Keratinocyte (primary cell): ENCODE results near the gene SH2D3C. TPM values are rescaled to one million over a fixed set of nuclear protein-coding genes. Genes with fewer than 3 reads are reported as not detected.
A peak's percentile ranks its signal among the peaks of the same experiment; 100 is the strongest.

ENCODE experiments used
- DNase-seq: peaks from one replicate; pipeline ENCODE4 v3.0.0-alpha.2; 2011; ENCODE audit warnings: low read depth, missing footprints, low spot score
- FAIRE-seq: peaks from 2 replicates; lab custom pipeline; 2011; peaks lifted over from hg19 to GRCh38; lab: Jason Lieb, UNC
- H2AFZ ChIP-seq: 2 replicates; pipeline ENCODE4 v1.6.0; 2012; ENCODE audit warnings: low read length, control low read depth, inconsistent platforms; ENCODE audit not compliant: control insufficient read depth
- H3K27ac ChIP-seq: 2 replicates; pipeline ENCODE4 v1.5.1; 2011; ENCODE audit warnings: low read length; ENCODE audit not compliant: control insufficient read depth, insufficient read depth
- H3K27me3 ChIP-seq: 3 replicates; pipeline ENCODE4 v1.6.0; 2011; ENCODE audit warnings: low read length; ENCODE audit not compliant: control insufficient read depth, insufficient read depth; ENCODE audit errors: extremely low read depth
- H3K36me3 ChIP-seq, 2 experiments: 2 replicates in 1 of 2; 3 replicates in 1 of 2; pipeline ENCODE4 v1.5.1; 2011; ENCODE audit warnings: low read length in 2 of 2, mild to moderate bottlenecking in 1 of 2; ENCODE audit not compliant: control insufficient read depth in 2 of 2, insufficient read depth in 2 of 2; ENCODE audit errors: extremely low read depth in 1 of 2
- H3K4me1 ChIP-seq: 3 replicates; pipeline ENCODE4 v1.5.1; 2011; ENCODE audit warnings: low read length; ENCODE audit not compliant: control insufficient read depth, insufficient read depth; ENCODE audit errors: extremely low read depth
- H3K4me2 ChIP-seq: 3 replicates; pipeline ENCODE4 v1.6.0; 2011; ENCODE audit warnings: low read depth, low read length; ENCODE audit not compliant: control insufficient read depth, insufficient read depth; ENCODE audit errors: extremely low read depth
- H3K4me3 ChIP-seq, 3 experiments: fragments of 200-600 bp in 1 of 3; sonication (generic) in 1 of 3; 2 replicates in 2 of 3; 3 replicates in 1 of 3; pipeline ENCODE4 v1.5.1; 2011 to 2016; ENCODE audit warnings: low read length in 3 of 3, mild to moderate bottlenecking in 3 of 3, control low read depth in 2 of 3, inconsistent platforms in 1 of 3, low read depth in 1 of 3, mixed read lengths in 1 of 3, mixed run types in 1 of 3, moderate library complexity in 1 of 3; ENCODE audit not compliant: control insufficient read depth in 2 of 3, insufficient read depth in 2 of 3; ENCODE audit errors: extremely low read depth in 1 of 3
- H3K79me2 ChIP-seq: 2 replicates; pipeline ENCODE4 v1.6.0; 2012; ENCODE audit warnings: low read length; ENCODE audit not compliant: control insufficient read depth, insufficient read depth
- H3K9ac ChIP-seq: 3 replicates; pipeline ENCODE4 v1.6.0; 2011; ENCODE audit warnings: low read length; ENCODE audit not compliant: control insufficient read depth, insufficient read depth; ENCODE audit errors: extremely low read depth
- H3K9me1 ChIP-seq: 3 replicates; pipeline ENCODE4 v1.6.0; 2011; ENCODE audit warnings: low read length; ENCODE audit not compliant: control insufficient read depth, insufficient read depth; ENCODE audit errors: extremely low read depth
- H3K9me3 ChIP-seq: 2 replicates; pipeline ENCODE4 v1.5.1; 2012; ENCODE audit warnings: low read depth, low read length; ENCODE audit not compliant: control insufficient read depth
- H4K20me1 ChIP-seq: 3 replicates; pipeline ENCODE4 v1.6.0; 2011; ENCODE audit warnings: low read length; ENCODE audit not compliant: control insufficient read depth, insufficient read depth; ENCODE audit errors: extremely low read depth
- EZH2 ChIP-seq: IDR thresholded peaks from one replicate; pipeline ENCODE4 v1.6.1; 2012; ENCODE audit warnings: inconsistent platforms, mild to moderate bottlenecking, low read length, moderate library complexity
- dilution Hi-C: fragments of 300-500 bp; cut with MboI; formaldehyde crosslinking; loops from one replicate; pipeline ENCODE4 v1.7.0; 2020; ENCODE audit warnings: low sequenced_read_pairs; ENCODE audit not compliant: extremely low pct_ligation_motif_present
- polyA plus RNA-seq, 5 experiments: library from polyadenylated mRNA; depleted of rRNA in 3 of 5; stranded (reverse) in 3 of 5; stranded (forward) in 1 of 5; unstranded in 1 of 5; fragments of >200 nt; gene quantifications; 1 replicate in 1 of 5; 2 replicates in 3 of 5; 3 replicates in 1 of 5; pipeline versions ENCODE4 v1.2.1 to v1.2.3, GENCODE V29; 2011 to 2012; ENCODE audit warnings: missing spikeins in 2 of 5, low read depth in 1 of 5, low replicate concordance in 1 of 5
- TF ChIP-seq, protein P1 (sequence below), 3 experiments: IDR thresholded peaks in 1 of 3; conservative IDR thresholded peaks in 1 of 3; optimal IDR thresholded peaks in 1 of 3; 2 replicates in 2 of 3; 3 replicates in 1 of 3; pipeline versions ENCODE3 to v1.5.1; 2011; ENCODE audit warnings: low read length in 3 of 3, mild to moderate bottlenecking in 3 of 3, moderate library complexity in 2 of 3, control low read depth in 1 of 3, inconsistent platforms in 1 of 3; ENCODE audit not compliant: insufficient read depth in 2 of 3; ENCODE audit errors: extremely low read depth in 1 of 3

SH2D3C gene
- polyA plus RNA-seq, 1 donor (not counting 4 experiments of a cell fraction or from before 2014, with no cell fraction given), result 0.12 TPM

GRCh38 chr9:127809540-127810377 is 31.3 kb upstream of the SH2D3C start:
- H3K9me3 ChIP-seq, result no peaks in the 10 kb centered on the region
- FAIRE-seq, result no peak

DNA sequence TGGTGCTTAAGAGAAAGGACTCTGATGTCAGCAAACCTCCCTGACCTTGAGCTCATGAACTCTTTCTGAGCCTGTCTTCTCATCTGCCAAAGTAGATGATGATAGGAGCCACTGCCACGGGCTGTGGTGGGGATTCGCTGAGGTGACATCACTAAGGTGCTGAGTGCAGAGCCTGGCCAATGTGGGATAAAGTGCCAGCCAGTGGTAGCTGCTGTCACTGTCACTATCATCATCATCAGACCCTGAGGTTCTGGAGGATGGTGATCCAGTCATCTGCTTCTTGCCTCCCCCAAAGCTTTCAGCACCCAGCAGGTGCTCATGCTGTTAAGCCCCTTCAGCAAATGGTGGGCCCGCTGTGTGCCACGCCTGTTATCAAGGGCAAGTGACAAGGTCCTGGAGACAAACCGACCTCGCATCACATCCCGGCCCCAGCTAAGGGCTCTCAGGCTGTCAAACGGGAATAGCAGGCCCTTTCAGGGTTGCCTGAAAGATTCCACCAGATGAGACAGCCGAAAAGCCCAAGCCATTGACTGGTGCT is 30.6 kb upstream of the SH2D3C start:
- Histone ChIP-seq H3K9ac (no peak overlapping the region), H3K4me2 (peak overlapping the region; percentile 22), H2AFZ (no peak overlapping the region), H3K4me1 (peaks cover 25% of the 10 kb centered on the region), H3K9me3 (no peaks in the 10 kb centered on the region), H3K9me1 (peaks cover 3% of the 10 kb centered on the region), H3K27ac (no peak overlapping the region), H3K27me3 (no peaks in the 10 kb centered on the region), H3K4me3 (no peak overlapping the region), H3K79me2 (peaks cover 10% of the 10 kb centered on the region), H3K36me3 (peaks cover 49 to 59% of the 10 kb centered on the region in 2 experiments), H4K20me1 (peaks cover 9% of the 10 kb centered on the region)
- DNase-seq, result no peak
- dilution Hi-C loops, result no loop called here
- TF ChIP-seq, protein P1, sequence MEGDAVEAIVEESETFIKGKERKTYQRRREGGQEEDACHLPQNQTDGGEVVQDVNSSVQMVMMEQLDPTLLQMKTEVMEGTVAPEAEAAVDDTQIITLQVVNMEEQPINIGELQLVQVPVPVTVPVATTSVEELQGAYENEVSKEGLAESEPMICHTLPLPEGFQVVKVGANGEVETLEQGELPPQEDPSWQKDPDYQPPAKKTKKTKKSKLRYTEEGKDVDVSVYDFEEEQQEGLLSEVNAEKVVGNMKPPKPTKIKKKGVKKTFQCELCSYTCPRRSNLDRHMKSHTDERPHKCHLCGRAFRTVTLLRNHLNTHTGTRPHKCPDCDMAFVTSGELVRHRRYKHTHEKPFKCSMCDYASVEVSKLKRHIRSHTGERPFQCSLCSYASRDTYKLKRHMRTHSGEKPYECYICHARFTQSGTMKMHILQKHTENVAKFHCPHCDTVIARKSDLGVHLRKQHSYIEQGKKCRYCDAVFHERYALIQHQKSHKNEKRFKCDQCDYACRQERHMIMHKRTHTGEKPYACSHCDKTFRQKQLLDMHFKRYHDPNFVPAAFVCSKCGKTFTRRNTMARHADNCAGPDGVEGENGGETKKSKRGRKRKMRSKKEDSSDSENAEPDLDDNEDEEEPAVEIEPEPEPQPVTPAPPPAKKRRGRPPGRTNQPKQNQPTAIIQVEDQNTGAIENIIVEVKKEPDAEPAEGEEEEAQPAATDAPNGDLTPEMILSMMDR (optimal IDR thresholded peaks at IDR 0.05 in 1 of 3, IDR thresholded peaks at IDR 0.05 in 1 of 3, conservative IDR thresholded peaks at IDR 0.05 in 1 of 3; ENCODE audit: extremely low read depth in 1 of 3, insufficient read depth in 2 of 3, low read length in 3 of 3), result no peak
- no peak for TF ChIP-seq EZH2
- FAIRE-seq, result no peak

More at GRCh38 chr9:127809540-127810377, 31.3 kb upstream of the SH2D3C start:
- no peak overlapping the region for H2AFZ ChIP-seq
- peaks cover 4% of the 10 kb centered on the region for H3K79me2 ChIP-seq
- H3K27ac ChIP-seq, result no peak overlapping the region
- H3K36me3 ChIP-seq, result peaks cover 48 to 56% of the 10 kb centered on the region in 2 experiments
- peaks cover 19% of the 10 kb centered on the region for H3K4me1 ChIP-seq
- no peak overlapping the region for H3K4me3 ChIP-seq
- TF ChIP-seq, protein P1 (optimal IDR thresholded peaks at IDR 0.05 in 1 of 3, IDR thresholded peaks at IDR 0.05 in 1 of 3, conservative IDR thresholded peaks at IDR 0.05 in 1 of 3; ENCODE audit: extremely low read depth in 1 of 3, insufficient read depth in 2 of 3, low read length in 3 of 3), result no peak
- no peaks in the 10 kb centered on the region for H3K27me3 ChIP-seq
- H3K9me1 ChIP-seq, result peaks cover 3% of the 10 kb centered on the region
- dilution Hi-C loops, result no loop called here
- no peak for DNase-seq
- H3K4me2 ChIP-seq, result peak overlapping the region; percentile 22
- H3K9ac ChIP-seq, result no peak overlapping the region
- H4K20me1 ChIP-seq, result peaks cover 9% of the 10 kb centered on the region
